ENCODE results near the gene SLC43A3.

Gene SLC43A3

DNA sequence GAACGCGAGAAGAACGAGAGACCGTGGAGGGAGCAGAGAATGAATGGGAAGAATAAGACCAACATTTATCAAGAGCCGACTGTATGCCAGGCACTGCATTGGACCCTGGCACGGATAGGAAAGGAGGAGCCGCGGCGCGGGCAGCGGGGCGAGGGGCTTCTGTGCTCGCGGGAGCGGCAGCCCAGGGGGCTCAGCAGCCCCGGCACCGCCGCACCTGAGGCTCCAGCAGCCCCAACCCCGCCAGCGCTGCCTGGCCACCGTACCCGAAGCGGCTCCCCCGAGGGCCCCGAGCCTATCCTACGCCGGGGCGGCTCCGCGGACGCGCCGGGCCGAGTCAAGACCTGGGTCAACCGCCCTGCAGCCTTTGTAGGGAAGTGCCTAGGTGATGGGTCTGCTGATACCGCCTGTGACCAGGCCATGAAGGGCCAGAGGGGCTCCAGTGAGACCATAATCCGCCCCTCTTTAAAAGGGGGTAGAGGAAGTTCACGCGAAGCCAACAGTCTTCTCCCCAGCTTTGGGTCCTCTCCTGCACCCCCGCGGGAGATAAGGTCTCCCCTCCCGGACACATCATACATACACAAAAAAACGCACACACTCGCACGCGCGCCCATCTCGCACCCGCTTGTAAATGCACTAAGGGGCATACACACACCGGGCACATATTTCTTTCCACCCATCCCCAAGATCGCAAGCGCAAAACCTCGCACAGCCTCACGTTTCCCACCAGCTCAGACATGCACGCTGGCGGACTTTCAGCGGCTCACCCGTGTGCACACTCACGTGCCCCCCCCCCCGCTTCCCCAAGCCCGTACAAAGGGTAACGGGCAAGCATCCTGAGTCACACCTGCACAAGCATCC is 32.5 kb upstream of the SLC43A3 start:
- H3K4me3 ChIP-seq (ENCODE audit: low read depth, low read length): peak overlapping the region; percentile 22
- TF ChIP-seq, protein P1, sequence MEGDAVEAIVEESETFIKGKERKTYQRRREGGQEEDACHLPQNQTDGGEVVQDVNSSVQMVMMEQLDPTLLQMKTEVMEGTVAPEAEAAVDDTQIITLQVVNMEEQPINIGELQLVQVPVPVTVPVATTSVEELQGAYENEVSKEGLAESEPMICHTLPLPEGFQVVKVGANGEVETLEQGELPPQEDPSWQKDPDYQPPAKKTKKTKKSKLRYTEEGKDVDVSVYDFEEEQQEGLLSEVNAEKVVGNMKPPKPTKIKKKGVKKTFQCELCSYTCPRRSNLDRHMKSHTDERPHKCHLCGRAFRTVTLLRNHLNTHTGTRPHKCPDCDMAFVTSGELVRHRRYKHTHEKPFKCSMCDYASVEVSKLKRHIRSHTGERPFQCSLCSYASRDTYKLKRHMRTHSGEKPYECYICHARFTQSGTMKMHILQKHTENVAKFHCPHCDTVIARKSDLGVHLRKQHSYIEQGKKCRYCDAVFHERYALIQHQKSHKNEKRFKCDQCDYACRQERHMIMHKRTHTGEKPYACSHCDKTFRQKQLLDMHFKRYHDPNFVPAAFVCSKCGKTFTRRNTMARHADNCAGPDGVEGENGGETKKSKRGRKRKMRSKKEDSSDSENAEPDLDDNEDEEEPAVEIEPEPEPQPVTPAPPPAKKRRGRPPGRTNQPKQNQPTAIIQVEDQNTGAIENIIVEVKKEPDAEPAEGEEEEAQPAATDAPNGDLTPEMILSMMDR (IDR thresholded peaks at IDR 0.05; ENCODE audit: borderline replicate concordance, insufficient read depth, low read depth, low read length): no peak

DNA sequence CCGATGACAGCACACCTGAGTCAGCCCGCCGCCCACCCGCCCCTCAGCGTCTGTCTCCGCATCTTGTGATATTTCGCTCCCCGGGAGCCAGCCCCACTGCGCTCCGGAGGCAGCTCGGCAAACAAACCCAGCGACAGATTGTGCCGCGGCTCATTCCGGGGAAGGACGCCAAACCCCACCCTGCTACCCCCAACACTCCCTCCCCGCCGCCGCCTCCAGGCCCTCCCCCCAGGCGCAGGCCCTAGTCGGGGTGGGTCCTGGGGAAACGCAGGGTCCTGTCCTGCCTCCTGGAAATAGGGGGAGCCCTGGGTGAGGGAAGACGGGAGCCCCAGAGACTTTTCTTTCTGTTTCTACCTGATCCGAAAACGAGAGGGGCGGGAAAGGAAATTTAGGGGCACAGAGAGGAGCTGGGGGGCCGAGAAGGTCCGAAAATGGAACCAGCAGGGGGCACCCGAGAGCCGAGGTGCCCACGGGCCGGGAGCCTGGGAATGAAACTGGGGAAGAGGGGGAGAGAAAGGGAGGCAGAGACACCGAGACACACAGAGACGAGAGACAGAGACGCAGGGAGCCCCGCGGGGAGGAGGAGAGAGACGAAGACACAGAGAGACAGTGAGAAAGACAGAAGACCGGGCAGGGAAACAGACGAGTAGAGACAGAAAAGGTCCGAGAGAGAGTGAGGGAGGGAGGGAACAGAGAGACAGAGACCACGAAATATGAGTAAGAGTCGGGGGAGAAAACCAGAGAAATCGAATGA is 31.7 kb upstream of the SLC43A3 start:
- TF ChIP-seq, protein P1 (IDR thresholded peaks at IDR 0.05; ENCODE audit: borderline replicate concordance, insufficient read depth, low read depth, low read length): peak; percentile 80
- peak overlapping the region; percentile 22 for H3K4me3 ChIP-seq (ENCODE audit: low read depth, low read length)

DNA sequence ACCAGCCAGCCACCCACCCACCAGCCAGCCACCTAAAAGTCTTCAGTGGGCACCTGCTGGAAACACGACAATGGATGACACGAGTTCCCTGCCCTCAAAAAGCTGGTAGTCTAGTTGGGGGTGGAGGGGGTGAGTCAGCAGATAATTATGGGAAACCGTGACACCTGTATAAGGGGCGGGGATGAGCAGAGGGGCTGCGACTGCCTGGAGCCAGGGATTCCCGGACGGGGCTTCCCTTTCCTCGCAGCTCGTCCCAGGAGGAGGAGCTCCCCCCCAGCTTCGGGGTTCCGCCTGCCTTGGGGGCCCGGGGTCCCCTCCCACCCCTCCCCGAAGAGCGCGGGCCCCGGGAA is 31.1 kb upstream of the SLC43A3 start:
- H3K4me3 ChIP-seq (ENCODE audit: low read depth, low read length): no peak overlapping the region
- TF ChIP-seq, protein P1 (IDR thresholded peaks at IDR 0.05; ENCODE audit: borderline replicate concordance, insufficient read depth, low read depth, low read length): no peak

DNA sequence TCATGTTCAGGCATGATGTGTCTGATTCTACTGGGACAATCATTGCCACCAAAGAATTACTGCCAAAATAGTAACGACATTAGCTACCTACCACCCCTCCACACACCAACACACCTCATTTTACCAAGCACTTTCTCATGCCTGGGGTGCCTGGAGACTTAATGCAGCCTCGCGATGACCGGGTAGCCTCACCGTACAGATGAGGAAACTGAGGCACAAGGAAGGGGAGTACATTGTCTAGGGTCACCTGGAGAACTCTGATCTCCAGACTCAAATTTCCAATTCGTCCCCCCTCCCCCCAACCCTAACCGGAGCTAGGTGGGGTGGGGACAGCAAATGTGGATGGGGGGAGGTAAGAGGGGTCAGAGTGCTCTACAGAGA is 30.7 kb upstream of the SLC43A3 start:
- TF ChIP-seq, protein P1 (IDR thresholded peaks at IDR 0.05; ENCODE audit: borderline replicate concordance, insufficient read depth, low read depth, low read length): no peak
- no peak overlapping the region for H3K4me3 ChIP-seq (ENCODE audit: low read depth, low read length)

DNA sequence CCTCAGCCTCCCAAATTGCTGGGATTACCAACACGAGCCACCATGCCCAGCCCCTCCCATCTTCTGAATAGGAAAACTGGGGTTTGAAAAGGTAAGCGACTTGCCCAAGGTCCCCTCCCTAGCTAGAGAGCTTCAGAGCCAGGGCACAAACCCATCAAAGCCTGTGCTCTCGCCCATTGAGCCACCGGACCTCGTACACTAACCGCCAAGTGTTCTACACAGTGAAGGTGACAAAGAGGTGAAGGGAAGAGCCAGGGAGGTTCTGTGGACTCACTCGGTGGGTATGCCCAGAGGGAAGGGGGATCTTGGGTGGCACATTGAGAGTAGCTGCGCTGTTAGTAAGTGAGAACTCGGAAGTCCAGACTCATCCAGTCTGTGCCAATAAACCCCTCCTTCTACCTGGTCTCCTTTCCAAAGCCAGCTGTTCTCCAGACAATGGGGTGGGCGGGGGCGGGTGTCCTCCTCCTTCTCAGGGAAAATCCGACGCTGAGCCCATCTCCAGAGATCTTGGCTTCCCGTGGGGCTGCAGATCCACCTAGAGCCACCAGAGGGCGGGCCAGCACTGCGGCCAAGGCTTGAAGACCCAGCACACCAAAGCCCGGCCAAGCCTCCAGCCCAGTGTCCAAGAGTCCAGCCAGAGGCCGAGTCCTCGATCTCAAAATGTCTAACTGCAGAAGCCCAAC is 30.2 kb upstream of the SLC43A3 start:
- TF ChIP-seq, protein P1 (IDR thresholded peaks at IDR 0.05; ENCODE audit: borderline replicate concordance, insufficient read depth, low read depth, low read length): peak; percentile 99
- no peak overlapping the region for H3K4me3 ChIP-seq (ENCODE audit: low read depth, low read length)

DNA sequence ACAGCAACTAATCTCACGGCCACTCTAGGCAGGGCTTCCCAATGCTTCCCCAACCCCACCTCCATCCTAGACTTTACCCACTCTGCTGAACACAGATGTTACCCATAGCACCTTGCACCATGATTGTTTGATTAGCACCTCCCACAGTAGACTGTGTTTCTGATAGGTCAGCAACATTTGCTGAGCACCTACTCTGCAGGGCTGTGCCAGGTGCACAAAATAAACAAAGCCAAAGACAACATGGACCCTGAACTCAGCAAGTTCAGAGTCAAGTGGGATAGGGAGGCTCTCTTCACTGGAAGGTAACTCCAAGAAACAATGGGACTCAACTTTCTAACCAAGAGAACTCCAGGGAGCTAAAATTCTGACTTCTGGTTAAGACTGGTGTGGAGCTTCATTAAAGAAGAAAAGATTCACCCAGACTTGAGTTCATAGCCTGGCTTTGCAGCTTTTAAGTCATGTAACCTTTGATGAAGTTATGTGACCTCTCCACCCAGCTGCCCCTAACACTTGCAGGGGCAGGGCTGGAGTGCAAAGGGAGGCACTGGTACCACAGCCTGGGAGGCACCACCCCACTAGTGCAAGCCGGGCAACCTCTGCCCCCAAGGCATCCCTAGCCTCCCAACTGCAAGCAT is 26.7 kb upstream of the SLC43A3 start:
- TF ChIP-seq, protein P1 (IDR thresholded peaks at IDR 0.05; ENCODE audit: borderline replicate concordance, insufficient read depth, low read depth, low read length): no peak
- H3K4me3 ChIP-seq (ENCODE audit: low read depth, low read length): no peak overlapping the region
